ENCODE measurements around the gene CRELD2.
"Not testable (repeated sequence)": the region's sequence is repeated elsewhere in the genome, so short reads cannot be mapped to it uniquely, and the experiment has no call there.

Gene CRELD2

DNA sequence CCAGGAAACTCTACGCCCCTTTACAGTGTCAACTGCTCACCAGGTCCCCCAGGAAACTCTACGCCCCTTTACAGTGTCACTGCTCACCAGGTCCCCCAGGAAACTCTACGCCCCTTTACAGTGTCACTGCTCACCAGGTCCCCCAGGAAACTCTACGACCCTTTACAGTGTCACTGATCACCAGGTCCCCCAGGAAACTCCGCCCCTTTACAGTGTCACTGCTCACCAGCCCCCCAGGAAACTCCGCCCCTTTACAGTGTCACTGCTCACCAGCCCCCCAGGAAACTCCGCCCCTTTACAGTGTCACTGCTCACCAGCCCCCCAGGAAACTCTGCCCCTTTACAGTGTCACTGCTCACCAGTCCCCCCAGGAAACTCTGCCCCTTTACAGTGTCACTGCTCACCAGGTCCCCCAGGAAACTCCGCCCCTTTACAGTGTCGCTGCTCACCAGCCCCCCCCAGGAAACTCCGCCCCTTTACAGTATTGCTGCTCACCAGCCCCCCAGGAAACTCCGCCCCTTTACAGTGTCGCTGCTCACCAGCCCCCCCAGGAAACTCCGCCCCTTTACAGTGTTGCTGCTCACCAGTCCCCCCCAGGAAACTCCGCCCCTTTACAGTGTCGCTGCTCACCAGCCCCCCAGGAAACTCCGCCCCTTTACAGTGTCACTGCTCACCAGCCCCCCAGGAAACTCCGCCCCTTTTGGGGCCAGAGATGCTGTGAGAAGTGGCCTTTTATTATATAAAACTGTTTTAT lies 26.8 kb downstream of the CRELD2 start:
- not testable (repeated sequence) for DNase-seq (ENCODE audit: low read depth)

DNA sequence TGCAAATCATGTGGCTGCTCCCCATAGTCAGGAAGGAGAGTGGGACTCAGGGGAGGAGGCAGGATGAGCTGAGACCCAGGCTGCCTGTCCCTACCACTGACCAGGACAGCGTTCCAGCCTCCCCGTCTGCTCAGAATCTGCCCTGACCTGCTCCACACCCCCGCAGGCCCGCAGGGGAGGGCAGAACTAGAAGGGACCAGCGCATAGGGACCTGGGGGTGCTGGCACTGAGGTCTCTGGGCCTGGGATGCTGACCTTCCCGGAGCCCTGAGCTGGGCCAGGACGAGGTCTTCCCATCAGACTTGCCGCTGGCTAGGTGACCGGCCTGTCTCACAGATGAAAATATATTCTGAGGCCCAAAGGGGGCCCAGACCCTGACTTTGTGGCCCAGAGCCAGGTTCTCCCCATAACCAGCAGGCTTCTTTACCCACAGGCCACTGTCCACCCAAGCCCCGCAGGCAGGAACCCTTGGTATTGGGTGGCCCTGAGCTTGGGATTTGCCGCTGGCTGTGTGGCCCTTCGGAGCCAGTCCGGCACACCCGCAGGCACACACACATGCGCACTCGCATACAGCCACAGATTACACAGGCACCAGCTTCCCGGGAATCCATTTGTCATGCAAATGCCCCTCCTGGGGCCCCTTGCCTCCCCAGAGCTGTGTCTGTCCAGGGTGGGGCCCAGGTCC lies 28.3 kb downstream of the CRELD2 start:
- DNase-seq (ENCODE audit: low read depth) = no peak

DNA sequence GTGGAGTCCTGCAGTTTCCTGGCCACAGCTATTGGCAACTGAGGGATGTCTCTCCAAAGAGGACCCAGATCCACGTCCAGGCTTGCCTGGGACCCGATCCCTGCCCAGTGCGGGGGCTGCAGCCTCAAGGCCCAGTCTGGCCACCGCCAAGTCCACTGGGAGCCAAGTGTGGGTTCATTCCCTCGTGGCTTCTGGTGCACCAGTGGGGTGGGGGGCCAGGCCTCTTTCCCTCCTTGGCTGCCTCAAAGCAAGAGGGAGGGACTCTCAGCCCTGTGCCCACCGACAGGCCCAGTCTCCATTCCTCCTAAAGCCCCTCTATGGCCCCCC lies 28.8 kb downstream of the CRELD2 start:
- DNase-seq (ENCODE audit: low read depth) = no peak

DNA sequence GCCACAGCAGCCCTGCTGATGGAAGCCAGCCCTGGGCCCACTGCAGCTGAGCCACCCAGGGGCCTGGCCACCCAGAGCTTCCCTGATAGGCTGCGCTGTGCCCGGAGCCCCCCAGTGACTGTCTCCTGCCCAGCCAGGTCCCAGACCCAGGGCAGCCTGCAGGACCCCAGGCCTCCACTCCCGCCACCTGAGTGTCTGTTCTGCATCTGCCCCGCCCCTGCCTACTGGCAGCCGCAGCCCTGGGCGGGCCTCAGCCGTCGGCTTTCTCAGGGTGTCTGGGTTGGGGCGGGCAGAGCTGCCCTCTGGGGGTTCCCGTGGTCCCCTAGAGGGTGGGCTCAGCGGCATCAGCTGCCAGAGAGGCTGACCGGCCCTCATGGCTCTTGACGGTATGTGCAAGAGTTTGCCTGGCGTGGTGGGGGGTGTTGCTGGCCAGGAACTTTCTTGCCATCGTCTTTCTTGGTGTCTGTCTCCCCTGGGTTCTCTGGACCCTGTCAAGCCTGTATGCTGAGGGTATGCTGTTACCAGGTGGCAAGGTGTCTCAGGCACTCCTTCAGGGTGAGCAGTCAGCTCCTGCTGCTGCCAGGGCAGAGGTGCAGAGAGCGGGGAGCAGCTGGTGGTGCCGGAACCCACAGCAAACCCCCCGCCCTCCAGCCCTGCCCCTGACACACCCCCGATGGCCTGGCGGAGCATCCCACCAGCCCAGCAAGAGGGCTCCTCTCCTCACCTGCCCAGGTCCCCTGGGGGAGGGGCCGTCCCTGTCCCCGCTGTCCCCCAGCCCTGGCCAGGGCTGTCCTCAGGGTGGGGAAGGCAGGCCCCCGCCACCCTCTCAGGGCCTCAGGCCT lies 29.9 kb downstream of the CRELD2 start:
- DNase-seq (ENCODE audit: low read depth) = no peak

DNA sequence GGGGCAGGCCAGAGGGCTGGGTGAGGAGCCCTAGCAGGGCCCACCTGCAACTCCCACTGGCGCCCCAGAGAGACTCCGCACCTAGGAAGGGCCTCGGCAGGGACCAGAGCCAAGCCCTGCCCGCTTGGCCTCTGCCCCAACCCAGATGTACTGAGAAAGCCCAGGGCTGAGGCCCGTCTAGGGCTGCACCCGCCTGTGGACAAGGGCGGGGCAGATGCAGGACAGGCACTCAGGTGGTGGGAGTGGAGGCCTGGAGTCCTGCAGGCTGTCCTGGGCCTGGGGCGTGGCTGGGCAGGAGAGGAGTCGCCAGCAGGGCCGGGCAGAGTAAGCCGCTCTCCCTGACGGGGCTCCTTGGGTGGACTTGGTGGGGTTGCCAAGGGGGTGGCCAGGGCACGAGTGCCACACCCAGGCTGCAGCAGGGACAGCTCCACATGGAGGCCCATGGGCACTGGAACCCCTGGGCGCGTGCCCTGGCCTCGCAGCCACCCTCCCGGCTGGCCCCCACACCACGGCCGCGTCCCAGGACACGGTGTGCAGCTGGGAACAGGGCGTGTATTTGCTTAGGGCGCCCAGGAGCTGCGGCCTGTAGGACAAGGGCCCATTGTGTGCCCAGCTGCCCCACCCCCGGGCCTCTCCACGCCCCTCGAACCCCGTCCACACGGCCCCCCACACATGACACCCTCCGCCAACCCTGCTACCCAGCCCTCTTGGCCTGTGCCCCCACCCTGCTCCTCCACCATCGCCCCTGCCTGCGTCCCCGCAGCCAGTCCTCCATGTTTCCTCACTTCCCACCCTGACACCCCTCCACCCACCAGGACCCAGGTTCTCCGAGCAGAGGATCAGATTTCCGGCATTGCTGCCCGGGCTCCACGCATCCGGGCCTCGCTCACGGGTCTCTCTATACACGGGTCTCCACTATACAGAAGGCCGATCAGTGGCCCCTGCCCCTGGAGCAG lies 30.8 kb downstream of the CRELD2 start:
- DNase-seq (ENCODE audit: low read depth) = no peak

DNA sequence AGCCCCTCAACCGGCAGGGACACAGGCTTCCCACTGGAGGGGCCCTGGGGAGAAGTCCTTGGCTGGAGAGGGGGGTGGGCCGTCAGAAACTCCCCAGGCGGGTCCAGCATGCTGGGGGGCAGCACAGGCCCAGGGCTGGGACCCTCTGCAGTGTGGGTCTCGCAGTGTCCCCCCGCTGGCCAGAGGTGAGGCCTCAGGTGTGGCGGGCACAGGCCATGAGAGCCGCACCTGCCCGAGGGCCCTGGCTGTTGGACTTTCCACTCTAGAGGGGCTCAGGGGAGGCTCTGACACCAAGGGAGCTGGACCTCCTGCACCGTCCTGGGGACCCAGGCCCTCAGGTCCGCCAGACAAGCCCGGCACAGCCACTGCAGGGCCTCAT lies 31.5 kb downstream of the CRELD2 start:
- DNase-seq (ENCODE audit: low read depth) = no peak

DNA sequence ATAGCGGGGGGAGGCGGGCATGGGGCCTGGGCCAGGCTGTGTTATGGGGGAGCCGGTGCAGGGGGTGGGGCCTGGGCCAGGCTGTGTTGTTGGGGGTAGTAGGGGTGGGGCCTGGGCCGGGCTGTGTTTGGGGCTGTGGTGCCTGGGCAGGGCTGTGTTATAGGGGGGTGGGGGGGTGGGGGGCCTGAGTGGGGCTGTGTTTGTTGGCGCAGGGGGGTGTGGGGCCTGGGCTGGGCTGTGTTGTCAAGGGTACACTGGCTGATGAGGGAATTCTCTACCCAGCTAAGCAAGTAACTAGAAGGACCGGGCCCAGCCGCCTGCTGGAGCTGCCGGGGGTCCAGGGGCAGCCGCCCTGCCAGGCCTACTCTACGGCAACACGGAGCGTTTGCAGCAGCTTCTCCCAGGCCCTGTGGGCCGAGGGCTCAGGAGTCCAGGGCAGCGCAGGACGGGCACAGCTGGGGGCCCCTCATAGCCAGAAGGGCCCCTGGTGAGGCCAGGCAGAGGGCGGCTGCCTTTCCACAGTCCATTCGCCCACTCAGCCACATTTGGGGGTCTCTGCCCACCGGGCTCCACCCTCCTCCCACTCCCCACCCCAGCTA lies 32.1 kb downstream of the CRELD2 start:
- no peak for DNase-seq (ENCODE audit: low read depth)

DNA sequence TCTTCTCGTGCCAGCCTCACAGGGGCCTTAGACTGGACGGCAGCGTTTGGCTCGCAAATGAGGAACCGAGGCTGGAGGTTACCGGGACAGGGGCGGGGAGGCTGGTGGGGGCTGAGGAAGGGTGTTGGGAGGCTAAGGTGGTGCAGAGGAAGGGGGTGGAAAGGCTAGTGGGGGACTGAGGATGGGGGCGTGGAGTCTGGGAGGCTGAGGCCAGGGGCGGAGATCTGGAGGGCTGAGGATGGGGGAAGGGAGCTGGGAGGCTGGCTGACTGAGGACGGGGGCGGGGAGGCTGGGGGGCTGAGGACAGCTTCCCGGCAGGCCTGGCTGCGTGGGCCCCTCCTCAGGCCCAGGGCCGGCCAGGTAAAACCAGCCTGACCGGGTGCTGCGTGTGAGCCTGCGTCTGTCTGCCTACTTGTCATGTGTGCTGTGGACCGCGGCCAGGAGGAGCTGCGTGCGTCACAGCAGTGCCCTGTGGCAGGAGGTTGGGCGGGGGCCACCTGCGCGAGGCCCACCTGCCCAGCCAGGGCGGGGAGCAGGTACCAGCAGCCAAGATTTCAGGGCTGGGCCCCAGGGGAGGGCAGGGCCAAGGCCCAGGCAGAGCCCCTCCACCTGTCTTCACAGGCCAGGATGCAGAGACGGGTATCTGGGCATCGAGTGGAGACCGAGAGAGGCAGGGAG lies 32.7 kb downstream of the CRELD2 start:
- no peak for DNase-seq (ENCODE audit: low read depth)

DNA sequence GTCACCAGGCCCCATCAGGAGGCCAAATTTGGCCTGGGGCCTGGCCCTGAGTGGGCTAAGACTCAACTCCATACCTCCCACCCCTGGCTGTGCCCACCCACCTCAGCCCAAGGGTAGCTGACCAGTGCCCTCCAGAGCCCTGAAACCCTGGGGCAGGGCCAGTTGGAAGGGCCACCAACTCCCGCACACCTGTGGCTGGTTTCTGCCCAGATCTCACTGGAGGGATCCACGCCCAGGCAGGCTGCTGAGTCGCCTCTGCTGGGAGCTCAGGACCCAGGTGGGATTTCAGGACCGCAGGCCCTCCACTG lies 33.2 kb downstream of the CRELD2 start:
- DNase-seq (ENCODE audit: low read depth) = no peak

DNA sequence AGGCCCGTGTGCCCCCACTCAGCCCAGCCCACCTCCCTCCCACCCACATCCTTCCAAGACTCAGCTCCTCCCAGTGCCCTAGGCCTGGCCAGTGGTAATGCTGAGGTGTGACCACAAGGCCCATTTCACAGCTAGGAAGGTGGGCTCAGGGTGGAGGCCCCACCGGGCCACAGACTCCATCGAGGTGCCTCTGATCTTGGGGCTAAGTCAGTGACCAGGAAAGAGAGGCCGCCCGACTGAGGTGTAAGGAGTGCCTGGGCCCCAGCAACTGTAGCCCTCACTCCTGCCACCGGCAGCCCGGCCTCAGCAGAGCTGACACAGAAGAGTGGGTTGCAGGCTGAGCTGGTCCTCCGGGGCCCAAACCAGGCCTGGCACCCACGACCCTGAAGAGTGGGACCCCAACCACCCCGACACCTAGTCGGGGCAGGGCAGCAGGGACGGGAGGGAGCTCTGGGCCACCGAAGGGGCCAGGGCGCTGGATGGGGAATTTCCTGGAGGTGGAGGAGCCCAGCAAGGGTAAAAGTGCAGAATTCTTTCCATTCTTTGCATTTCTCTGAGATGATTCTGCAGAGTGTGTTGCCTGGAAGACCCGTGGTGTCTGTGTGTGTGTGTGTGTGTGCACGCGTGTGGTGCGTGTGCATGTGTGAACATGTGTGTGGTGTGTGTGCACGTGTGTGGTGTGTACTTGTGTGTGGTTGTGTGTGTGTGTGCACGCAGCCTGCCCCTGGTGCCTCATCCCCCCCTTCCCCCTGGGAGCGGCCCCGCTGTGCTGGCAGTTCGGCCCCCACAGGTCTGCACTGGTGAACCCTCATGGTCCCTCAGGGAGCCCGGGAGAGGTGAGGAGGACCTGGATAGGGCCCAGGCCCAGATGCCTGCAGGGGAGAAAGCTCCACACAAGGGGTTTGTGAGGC lies 33.8 kb downstream of the CRELD2 start:
- DNase-seq (ENCODE audit: low read depth) = no peak

DNA sequence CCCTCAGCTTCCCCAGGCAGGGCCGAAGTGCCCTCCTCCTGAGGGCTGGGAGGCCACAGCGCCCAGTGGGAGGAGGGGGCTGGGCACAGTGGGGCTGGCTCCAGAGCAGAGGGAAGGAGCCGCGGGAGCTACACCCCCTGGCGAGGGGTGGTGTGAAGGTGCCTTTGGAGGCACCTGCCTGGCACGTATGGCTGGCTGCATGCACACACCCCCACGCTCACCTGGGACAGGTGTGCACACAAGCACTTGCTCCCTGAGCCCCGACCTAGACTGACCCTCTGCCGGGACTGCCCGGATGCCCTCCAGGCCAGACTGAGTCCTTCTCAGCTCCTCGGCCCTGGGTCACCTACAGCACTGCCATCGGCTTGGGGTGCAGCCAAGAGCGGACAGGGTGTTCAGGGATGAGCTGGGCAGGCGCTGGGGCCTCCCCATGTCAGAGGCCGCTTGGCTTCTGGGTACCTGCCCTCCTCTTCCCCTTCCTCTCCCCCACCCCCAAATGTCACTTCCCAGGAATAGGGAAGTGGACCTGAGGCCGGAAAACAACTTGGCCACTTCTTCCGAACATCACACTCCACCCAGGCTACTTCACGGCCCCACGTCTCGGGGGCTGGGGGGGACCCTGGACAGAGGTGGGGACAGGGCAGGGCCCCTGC lies 34.7 kb downstream of the CRELD2 start:
- no peak for DNase-seq (ENCODE audit: low read depth)

DNA sequence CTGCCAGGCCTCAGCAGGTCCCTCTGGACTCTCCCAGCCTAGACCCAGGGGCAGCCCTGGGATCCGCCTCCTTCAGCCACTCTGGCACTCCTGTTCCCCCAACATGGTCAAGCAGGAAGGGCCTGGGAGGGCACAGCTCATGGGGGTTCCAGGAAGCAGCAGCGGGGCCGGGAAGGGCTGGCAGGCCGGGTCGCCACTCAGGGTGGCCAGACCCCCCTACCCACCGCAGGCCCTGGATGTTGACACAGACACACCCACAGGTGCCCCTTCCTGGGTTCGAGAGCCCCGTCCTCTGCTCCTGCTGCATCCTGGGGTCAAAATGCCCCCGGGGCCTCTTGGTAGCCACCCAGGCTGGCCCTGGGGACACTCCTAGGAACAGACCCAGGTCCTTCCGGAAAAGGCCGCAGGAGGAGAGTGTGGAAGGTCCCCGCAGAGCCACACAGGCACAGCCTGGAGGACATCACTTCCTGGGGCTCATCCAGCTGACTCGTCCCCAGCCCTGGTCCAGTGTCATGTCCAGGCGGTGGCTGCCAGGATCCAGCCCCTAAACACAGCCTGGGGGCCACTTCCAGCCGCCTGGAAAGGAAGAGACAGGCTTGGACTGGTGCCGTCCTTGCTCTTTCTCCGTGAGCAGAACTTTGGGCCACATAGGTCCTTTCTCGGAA lies 35.4 kb downstream of the CRELD2 start:
- DNase-seq (ENCODE audit: low read depth) = no peak

DNA sequence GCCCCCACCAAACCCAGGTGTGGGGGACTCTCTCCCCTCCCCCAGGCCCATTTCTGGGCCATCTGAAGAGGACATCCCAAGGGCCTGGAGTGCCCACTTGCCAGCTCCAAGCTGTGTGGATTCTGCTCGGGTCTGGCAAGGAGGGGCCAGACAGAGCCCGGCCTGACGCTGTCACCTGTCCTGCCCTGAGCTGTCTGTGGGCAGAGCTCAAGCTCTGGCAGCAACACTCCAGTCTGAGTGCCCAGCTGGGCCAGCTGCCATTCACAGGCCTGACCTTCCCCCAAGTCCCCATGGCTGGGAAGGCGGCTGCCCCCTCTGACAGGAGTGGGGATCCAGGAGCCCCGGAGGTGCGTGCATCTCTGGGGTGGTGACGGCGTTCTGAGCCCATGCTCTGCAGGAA lies 35.9 kb downstream of the CRELD2 start:
- no peak for DNase-seq (ENCODE audit: low read depth)

DNA sequence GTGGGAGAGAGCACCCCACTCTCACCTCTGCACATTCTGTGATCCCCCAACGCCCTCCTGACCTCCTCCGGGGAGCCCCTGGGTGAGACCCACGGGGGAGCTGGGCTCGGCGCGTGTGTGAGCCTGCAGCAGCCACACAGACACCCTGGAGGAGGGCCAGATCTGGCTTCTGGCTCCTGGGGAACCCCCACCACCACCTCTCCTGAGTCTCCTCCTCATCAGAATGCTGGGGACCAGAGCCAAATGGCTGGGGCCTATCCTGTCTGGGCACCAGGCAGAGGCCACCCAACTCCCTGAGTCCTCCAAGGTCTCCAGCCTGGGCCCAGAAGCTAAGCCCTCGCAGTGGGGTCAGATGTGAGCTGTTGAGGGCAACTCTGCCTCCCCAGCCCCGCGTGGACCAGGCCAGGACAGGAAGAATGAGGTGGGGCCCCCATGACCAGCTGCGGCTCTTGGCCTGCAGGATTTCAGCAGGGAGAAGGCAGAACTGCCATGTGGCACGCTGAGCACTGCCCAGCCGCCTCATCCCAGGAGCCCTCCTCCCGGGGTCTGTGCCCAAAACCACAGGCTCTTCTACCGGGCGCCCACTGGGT lies 36.7 kb downstream of the CRELD2 start:
- DNase-seq (ENCODE audit: low read depth) = no peak

DNA sequence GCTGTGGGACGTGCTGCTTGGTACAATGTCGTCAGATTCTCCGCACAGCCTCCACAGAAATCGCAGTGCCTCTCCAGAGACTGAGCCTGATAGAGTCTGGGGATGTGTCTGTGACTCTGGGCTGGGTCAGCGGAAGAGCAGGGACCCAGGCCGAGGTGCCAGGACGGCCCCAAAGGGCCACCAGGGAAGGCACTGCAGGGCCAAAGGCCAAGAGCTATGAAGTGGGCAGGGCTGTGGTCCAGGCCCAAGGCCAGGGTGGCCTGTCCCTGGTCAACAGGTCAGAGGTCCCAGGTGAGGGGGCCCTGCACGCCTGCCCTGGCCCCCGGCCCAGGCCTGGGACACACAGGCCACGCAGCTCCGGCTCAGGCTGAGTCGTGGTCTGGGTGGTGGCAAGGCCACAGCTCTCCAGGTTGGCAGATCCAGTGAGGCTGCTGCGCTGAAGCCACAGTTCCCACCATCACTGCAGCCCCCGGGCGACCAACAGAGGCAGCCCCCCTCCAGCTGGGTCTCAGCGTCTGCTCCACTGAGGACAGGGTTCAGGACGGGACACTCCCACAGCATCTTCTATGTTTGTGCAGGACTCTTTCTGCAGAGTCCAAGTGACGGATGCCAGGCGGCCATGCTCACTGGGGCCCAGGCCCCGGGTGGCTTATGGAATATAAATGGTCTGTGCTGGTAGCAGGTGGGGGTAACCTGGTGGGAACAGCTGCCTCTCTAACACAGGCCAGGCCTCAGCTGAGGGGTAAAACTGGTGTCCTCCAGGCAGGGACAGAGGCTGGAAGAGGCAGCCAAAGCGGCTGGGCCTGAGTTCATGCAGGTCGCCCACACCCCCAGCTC lies 37.4 kb downstream of the CRELD2 start:
- no peak for DNase-seq (ENCODE audit: low read depth)

DNA sequence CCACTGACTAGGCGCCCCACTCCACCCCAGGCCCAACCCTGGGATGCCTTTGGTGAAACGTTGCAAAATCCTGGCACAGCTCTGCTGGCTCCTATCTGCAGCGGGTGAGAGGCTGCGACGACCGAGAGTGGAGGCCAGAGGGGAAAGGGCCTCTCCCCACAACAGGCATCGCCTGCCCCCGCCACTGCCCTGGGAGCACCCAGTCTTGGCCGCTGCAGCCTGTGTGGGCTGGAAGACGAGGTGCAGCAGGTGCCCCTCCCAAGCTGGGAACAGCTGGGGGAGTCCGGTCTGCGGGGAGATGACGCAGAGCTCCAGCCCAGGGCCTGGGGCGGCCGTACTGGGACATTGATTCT lies 38.0 kb downstream of the CRELD2 start:
- no peak for DNase-seq (ENCODE audit: low read depth)

DNA sequence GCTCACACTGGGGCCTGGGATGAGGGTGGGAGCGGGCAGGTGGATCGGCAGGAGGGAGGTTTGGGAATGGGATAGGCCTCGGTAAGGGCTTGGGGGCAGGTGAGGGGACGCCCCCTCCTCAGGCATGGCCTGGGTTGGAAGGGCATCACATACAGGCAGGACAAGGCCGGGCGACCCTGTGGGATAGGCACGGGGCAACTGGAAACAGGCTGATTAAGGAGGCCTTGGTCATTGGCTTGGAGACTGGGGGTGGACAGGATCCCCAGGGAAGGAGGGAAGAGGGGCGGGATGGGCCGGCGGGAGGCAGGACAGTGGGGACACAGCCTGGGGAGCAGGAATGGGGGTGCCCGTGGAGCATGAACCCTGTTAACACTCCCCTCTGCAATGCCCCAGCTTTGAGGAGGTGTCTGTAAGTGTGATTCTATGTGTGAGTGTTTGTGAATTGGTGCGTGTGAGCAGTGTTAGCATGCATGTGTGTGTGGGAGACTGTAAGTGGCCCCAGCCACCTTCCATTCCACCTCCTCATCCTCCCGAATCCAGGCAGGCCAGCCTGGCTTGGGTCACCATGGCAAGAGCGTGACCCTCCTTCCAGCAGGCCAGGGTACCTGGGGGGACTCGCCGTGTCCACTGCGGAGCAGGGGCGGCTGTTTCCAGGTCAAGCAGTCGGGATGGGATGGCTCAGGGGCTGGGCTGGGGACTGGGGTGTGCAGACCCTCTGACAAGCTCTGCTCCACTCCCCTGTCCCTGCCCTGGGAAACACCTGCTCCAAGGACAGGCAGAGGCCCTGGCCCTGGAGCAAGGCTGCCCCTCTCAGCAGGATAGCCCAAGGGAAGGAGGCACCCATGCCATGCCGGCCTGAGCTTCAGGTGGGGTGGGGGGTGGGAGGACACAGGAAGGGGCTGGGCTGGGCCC lies 38.7 kb downstream of the CRELD2 start:
- DNase-seq (ENCODE audit: low read depth) = no peak
